Upper lobe of left lung (tissue), 4 donors: ENCODE data around the gene ABHD8.

Experiments used
- EP300 ChIP-seq, 4 donors: sonication (generic); formaldehyde crosslinking; IDR thresholded peaks; one replicate each; pipeline ENCODE4 v1.5.1; 2017; ENCODE audit warnings: antibody characterized with exemption in 4 of 4, control low read depth in 2 of 4
- TF ChIP-seq, protein P1 (sequence below), 6 experiments: fragments of 450-650 bp in 4 of 6; fragments of 200-600 bp in 2 of 6; sonication (generic) in 2 of 6; IDR thresholded peaks; one replicate each; pipeline ENCODE4 v1.5.1; 2016 to 2019; ENCODE audit warnings: antibody characterized with exemption in 6 of 6

DNA sequence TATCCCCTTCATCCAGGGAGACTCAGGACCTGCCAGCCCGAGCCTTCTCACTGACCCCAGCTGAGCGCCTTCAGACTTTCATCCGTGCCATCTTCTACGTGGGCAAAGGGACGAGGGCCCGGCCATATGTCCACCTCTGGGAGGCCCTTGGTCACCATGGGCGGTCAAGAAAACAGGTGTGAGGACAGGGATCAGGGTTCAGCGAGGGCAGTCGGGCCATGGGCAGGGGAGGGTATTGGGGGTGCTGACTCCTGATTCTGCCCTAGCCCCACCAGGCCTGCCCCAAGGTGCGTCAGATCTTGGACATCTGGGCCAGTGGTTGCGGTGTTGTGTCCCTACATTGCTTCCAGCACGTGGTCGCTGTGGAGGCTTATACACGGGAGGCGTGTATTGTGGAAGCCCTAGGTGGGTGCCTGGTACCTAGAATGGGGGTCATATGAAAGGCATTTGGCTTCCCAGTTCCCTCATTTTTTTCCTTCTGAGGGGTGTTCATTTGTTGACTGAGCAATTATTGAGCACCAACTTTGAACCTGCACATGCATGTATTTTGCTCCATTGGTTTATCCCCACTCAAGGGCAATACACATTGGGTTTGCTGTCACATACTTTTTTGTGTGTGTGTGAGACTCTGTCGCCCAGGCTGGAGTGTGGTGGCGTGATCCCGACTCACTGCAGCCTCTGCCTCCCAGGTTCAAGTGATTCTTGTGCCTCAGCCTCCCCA lies 17.6 kb downstream of the ABHD8 start:
- TF ChIP-seq, protein P1, sequence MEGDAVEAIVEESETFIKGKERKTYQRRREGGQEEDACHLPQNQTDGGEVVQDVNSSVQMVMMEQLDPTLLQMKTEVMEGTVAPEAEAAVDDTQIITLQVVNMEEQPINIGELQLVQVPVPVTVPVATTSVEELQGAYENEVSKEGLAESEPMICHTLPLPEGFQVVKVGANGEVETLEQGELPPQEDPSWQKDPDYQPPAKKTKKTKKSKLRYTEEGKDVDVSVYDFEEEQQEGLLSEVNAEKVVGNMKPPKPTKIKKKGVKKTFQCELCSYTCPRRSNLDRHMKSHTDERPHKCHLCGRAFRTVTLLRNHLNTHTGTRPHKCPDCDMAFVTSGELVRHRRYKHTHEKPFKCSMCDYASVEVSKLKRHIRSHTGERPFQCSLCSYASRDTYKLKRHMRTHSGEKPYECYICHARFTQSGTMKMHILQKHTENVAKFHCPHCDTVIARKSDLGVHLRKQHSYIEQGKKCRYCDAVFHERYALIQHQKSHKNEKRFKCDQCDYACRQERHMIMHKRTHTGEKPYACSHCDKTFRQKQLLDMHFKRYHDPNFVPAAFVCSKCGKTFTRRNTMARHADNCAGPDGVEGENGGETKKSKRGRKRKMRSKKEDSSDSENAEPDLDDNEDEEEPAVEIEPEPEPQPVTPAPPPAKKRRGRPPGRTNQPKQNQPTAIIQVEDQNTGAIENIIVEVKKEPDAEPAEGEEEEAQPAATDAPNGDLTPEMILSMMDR (IDR thresholded peaks at IDR 0.05) = no peak
- TF ChIP-seq EP300 (IDR thresholded peaks at IDR 0.05) = no peak
